T-cell (primary cell): Measurements from ENCODE around the gene COL5A2. TPM values are rescaled to one million over a fixed set of nuclear protein-coding genes. Genes with fewer than 3 reads are reported as not detected.

Experiments used
- ATAC-seq, 4 experiments: fragments of 200-7000 bp in 3 of 4; fragments of 150-1000 bp in 1 of 4; cut with Tn5 transposase; replicated peaks in 1 of 4; 1 replicate in 3 of 4; 2 replicates in 1 of 4; pipeline ENCODE4 v1.10.0; 2021; ENCODE audit warnings: moderate library complexity in 3 of 4, mild to moderate bottlenecking in 2 of 4, moderate number of reproducible peaks in 1 of 4
- CTCF ChIA-PET, 2 donors: fragments of 300-600 bp; sonication (Branson Sonifier 250); formaldehyde crosslinking; loops; one replicate each; lab custom pipeline; 2022; ENCODE audit warnings: antibody characterized with exemption in 2 of 2; lab: Charles Lee
- POLR2A ChIA-PET, 2 donors: fragments of 300-600 bp; sonication (Branson Sonifier 250); formaldehyde crosslinking; loops; one replicate each; lab custom pipeline; 2022; ENCODE audit warnings: antibody characterized with exemption in 2 of 2; lab: Charles Lee
- DNase-seq, 35 experiments: peaks; one replicate each; pipeline versions ENCODE4 v3.0.0 to v3.0.0-alpha.2; 2013 to 2023
- H3K27ac ChIP-seq: one replicate; pipeline ENCODE4 v1.5.1; 2013; ENCODE audit warnings: low read length
- H3K27me3 ChIP-seq, 2 experiments: replicated peaks in 1 of 2; 1 replicate in 1 of 2; 2 replicates in 1 of 2; pipeline versions ENCODE4 v1.6.1 to v1.7.0; 2013; ENCODE audit warnings: low read length in 1 of 2, mixed read lengths in 1 of 2; ENCODE audit not compliant: control insufficient read depth in 2 of 2, insufficient read depth in 2 of 2; ENCODE audit errors: extremely low read depth in 1 of 2
- H3K36me3 ChIP-seq, 2 donors: 1 replicate in 1 of 2; 2 replicates in 1 of 2; pipeline versions ENCODE4 v1.6.1 to v1.7.0; 2013; ENCODE audit warnings: low read length in 1 of 2; ENCODE audit not compliant: control insufficient read depth in 2 of 2, insufficient read depth in 1 of 2; ENCODE audit errors: extremely low read depth in 1 of 2
- H3K4me1 ChIP-seq, 2 experiments: 1 replicate in 1 of 2; 2 replicates in 1 of 2; pipeline versions ENCODE4 v1.6.1 to v1.7.0; 2013; ENCODE audit warnings: low read length in 2 of 2, mixed read lengths in 1 of 2; ENCODE audit not compliant: insufficient read depth in 2 of 2, control insufficient read depth in 1 of 2; ENCODE audit errors: extremely low read depth in 1 of 2
- H3K4me3 ChIP-seq, 2 donors: 1 replicate in 1 of 2; 2 replicates in 1 of 2; pipeline versions ENCODE4 v1.5.1 to v1.7.0; 2013; ENCODE audit warnings: mild to moderate bottlenecking in 2 of 2, low read length in 1 of 2, moderate library complexity in 1 of 2; ENCODE audit not compliant: control insufficient read depth in 1 of 2; ENCODE audit errors: extremely low read depth in 1 of 2
- H3K9me3 ChIP-seq: 2 replicates; pipeline ENCODE4 v1.7.0; 2013
- H3K27ac Mint-ChIP-seq, 2 donors: one replicate each; pipeline ENCODE4 v1.8.0; 2020 to 2021; ENCODE audit warnings: mild to moderate bottlenecking in 2 of 2, mixed read lengths in 2 of 2
- H3K27me3 Mint-ChIP-seq, 2 donors: one replicate each; pipeline ENCODE4 v1.8.0; 2021 to 2022; ENCODE audit warnings: mixed read lengths in 2 of 2
- H3K36me3 Mint-ChIP-seq: one replicate; pipeline ENCODE4 v1.8.0; 2021; ENCODE audit warnings: mixed read lengths
- H3K4me1 Mint-ChIP-seq, 3 donors: one replicate each; pipeline ENCODE4 v1.8.0; 2020 to 2022; ENCODE audit warnings: mixed read lengths in 3 of 3, mild to moderate bottlenecking in 1 of 3
- H3K4me3 Mint-ChIP-seq, 3 donors: one replicate each; pipeline ENCODE4 v1.8.0; 2020 to 2022; ENCODE audit warnings: mild to moderate bottlenecking in 3 of 3, mixed read lengths in 3 of 3, moderate library complexity in 3 of 3
- H3K9me3 Mint-ChIP-seq, 3 donors: one replicate each; pipeline ENCODE4 v1.8.0; 2020 to 2022; ENCODE audit warnings: mixed read lengths in 3 of 3
- WGBS: methylation state at CpG from one replicate; pipeline ENCODE4 v1.1.5; 2013; ENCODE audit warnings: missing lambda C conversion rate; ENCODE audit not compliant: insufficient coverage; 5-methylcytosine and 5-hydroxymethylcytosine counted together
- total RNA-seq, 35 experiments: library from RNA in 6 of 35; stranded (reverse) in 6 of 35; fragments of 120-200 nt in 1 of 35; gene quantifications; one replicate each; pipeline versions ENCODE4 v1.2.1 to v1.2.4 and lab custom pipeline; 2013 to 2026

Gene COL5A2
- total RNA-seq, 5 donors from 2014 or later (not counting 1 experiment from before 2014, with no cell fraction given): 0.40 to 1.9 (median 1.3) TPM

GRCh38 chr2:188984680-188985079 lies 194.9 kb downstream of the COL5A2 start:
- Mint-ChIP-seq H3K9me3 (no peaks in the 10 kb centered on the region), H3K36me3 (no peaks in the 10 kb centered on the region), H3K4me3 (no peak overlapping the region), H3K4me1 (no peaks in the 10 kb centered on the region), H3K27ac (no peak overlapping the region), H3K27me3 (peaks cover 0 to 4% of the 10 kb centered on the region in 2 donors)
- no peak overlapping the region for H3K27ac ChIP-seq
- CTCF ChIA-PET: no interaction called here
- ATAC-seq: no peak
- H3K9me3 ChIP-seq: no peaks in the 10 kb centered on the region
- no peaks in the 10 kb centered on the region for H3K36me3 ChIP-seq
- POLR2A ChIA-PET: no interaction called here
- WGBS: 100% methylated on average over 1 of the region's 5 CpGs
- no peaks in the 10 kb centered on the region for H3K4me1 ChIP-seq
- H3K27me3 ChIP-seq: no peaks in the 10 kb centered on the region
- H3K4me3 ChIP-seq: no peak overlapping the region
- no peak for DNase-seq

- H3K27me3 Mint-ChIP-seq: peaks cover 0 to 4% of the 10 kb centered on the region in 2 donors
- POLR2A ChIA-PET: no interaction called here
- Histone ChIP-seq H3K36me3 (no peaks in the 10 kb centered on the region), H3K27me3 (no peaks in the 10 kb centered on the region), H3K4me3 (no peak overlapping the region), H3K4me1 (no peaks in the 10 kb centered on the region), H3K9me3 (no peaks in the 10 kb centered on the region), H3K27ac (no peak overlapping the region)
- H3K4me3 Mint-ChIP-seq: no peak overlapping the region
- ATAC-seq (no peak), DNase-seq (no peak)
- no peak overlapping the region for H3K27ac Mint-ChIP-seq
- no peaks in the 10 kb centered on the region for H3K36me3 Mint-ChIP-seq
- CTCF ChIA-PET: interaction anchor here in 1 of 2 donors (0.6 kb wide), 1 partner anchor 31 kb away, joined by 3 read pairs; no protein-coding TSS in a partner anchor
- no peaks in the 10 kb centered on the region for H3K9me3 Mint-ChIP-seq
- peaks cover 0 to under 1% (median 0%) of the 10 kb centered on the region in 3 donors for H3K4me1 Mint-ChIP-seq
Measured at GRCh38 chr2:188984065-188984491, 195.5 kb downstream of the COL5A2 start.

- DNase-seq (no peak), ATAC-seq (no peak)
- no CpG with 5 or more reads among the region's 4 CpGs for WGBS
- no peak overlapping the region for H3K27ac ChIP-seq
- CTCF ChIA-PET: interaction anchor here in 1 of 2 donors (0.6 kb wide), 1 partner anchor 30 kb away, joined by 3 read pairs; no protein-coding TSS in a partner anchor
- Mint-ChIP-seq H3K4me3 (no peak overlapping the region), H3K9me3 (no peaks in the 10 kb centered on the region), H3K4me1 (peaks cover 0 to 6% (median 0%) of the 10 kb centered on the region in 3 donors), H3K36me3 (no peaks in the 10 kb centered on the region), H3K27me3 (peaks cover 0 to 4% of the 10 kb centered on the region in 2 donors), H3K27ac (no peak overlapping the region)
- no peak overlapping the region for H3K4me3 ChIP-seq
- POLR2A ChIA-PET: interaction anchor here in 1 of 2 donors (0.7 kb wide), 1 partner anchor 9 kb away, joined by 3 read pairs; the partner anchor contains the start of gene COL3A1
- no peaks in the 10 kb centered on the region for H3K9me3 ChIP-seq
- no peaks in the 10 kb centered on the region for H3K36me3 ChIP-seq
- no peaks in the 10 kb centered on the region for H3K4me1 ChIP-seq
- H3K27me3 ChIP-seq: no peaks in the 10 kb centered on the region
Measured at GRCh38 chr2:188983427-188984064, 196.0 kb downstream of the COL5A2 start.

Other genes starting within 250 kb of the COL5A2 start
- 1 to 10 TPM in 2 of 5 donors, under 1 TPM in 1, not detected in 2; 0.79 to 2.0 (median 1.3) TPM for gene COL3A1, start 205.4 kb downstream of the COL5A2 start, total RNA-seq